Endothelial cell of umbilical vein (primary cell): ENCODE results near the gene AMTN. TPM values are rescaled to one million over a fixed set of nuclear protein-coding genes. Genes with fewer than 3 reads are reported as not detected.

Source experiments
- BruUV-seq: library from RNA; stranded (reverse); fragments of 400-500 nt; replicated peaks from 2 replicates; lab custom pipeline; 2021; lab: Mats Ljungman, UMichigan
- CTCF ChIA-PET: fragments of 300-600, 350-600 bp; sonication (Branson Sonifier 250); formaldehyde crosslinking; loops from one replicate; lab custom pipeline; 2021; ENCODE audit warnings: antibody characterized with exemption, inconsistent platforms; lab: Charles Lee
- POLR2A ChIA-PET: fragments of 300-600, 350-600 bp; sonication (Branson Sonifier 250); formaldehyde crosslinking; loops from one replicate; lab custom pipeline; 2021; ENCODE audit warnings: antibody characterized with exemption, inconsistent platforms; lab: Charles Lee
- DNase-seq: peaks from one replicate; pipeline ENCODE4 v3.0.0-alpha.2; 2011; ENCODE audit warnings: low read depth, low spot score
- FAIRE-seq: peaks from 2 replicates; lab custom pipeline; 2011; peaks lifted over from hg19 to GRCh38; lab: Jason Lieb, UNC
- H2AFZ ChIP-seq: 2 replicates; pipeline ENCODE4 v1.6.0; 2012; ENCODE audit warnings: low read depth, low read length, control low read depth, inconsistent platforms
- H3K27ac ChIP-seq: 2 replicates; pipeline ENCODE4 v1.5.1; 2011; ENCODE audit warnings: low read depth, mild to moderate bottlenecking, control low read depth, low read length, moderate library complexity; ENCODE audit not compliant: insufficient read depth
- H3K27me3 ChIP-seq, 2 experiments: 2 replicates each; pipeline versions ENCODE4 v1.6.0 to v1.6.1; 2011; ENCODE audit warnings: low read length in 2 of 2, mixed read lengths in 1 of 2; ENCODE audit not compliant: control insufficient read depth in 2 of 2, insufficient read depth in 2 of 2
- H3K36me3 ChIP-seq, 2 experiments: 2 replicates in 1 of 2; 3 replicates in 1 of 2; pipeline ENCODE4 v1.5.1; 2011; ENCODE audit warnings: low read length in 2 of 2, mild to moderate bottlenecking in 1 of 2, moderate library complexity in 1 of 2; ENCODE audit not compliant: control insufficient read depth in 2 of 2, insufficient read depth in 2 of 2; ENCODE audit errors: extremely low read depth in 1 of 2
- H3K4me1 ChIP-seq: 3 replicates; pipeline ENCODE4 v1.5.1; 2011; ENCODE audit warnings: mild to moderate bottlenecking, low read length; ENCODE audit not compliant: control insufficient read depth, insufficient read depth; ENCODE audit errors: extremely low read depth
- H3K4me2 ChIP-seq: 2 replicates; pipeline ENCODE4 v1.6.1; 2011; ENCODE audit warnings: low read length, control low read depth, mixed read lengths; ENCODE audit not compliant: insufficient read depth
- H3K4me3 ChIP-seq, 3 experiments: fragments of 200-600 bp in 1 of 3; sonication (generic), shearing (Covaris generic) in 1 of 3; replicated peaks in 1 of 3; 2 replicates each; pipeline ENCODE4 v1.5.1; 2011 to 2016; ENCODE audit warnings: control low read depth in 3 of 3, low read length in 3 of 3, mild to moderate bottlenecking in 2 of 3, inconsistent platforms in 1 of 3, low read depth in 1 of 3, moderate library complexity in 1 of 3; ENCODE audit not compliant: insufficient read depth in 1 of 3
- H3K79me2 ChIP-seq: 2 replicates; pipeline ENCODE4 v1.6.0; 2012; ENCODE audit warnings: low read length, inconsistent platforms; ENCODE audit not compliant: control insufficient read depth, insufficient read depth
- H3K9ac ChIP-seq: replicated peaks from 2 replicates; pipeline ENCODE3; 2011; ENCODE audit warnings: low read length, control low read depth; ENCODE audit not compliant: insufficient read depth; ENCODE audit errors: extremely low read depth
- H3K9me1 ChIP-seq: replicated peaks from 3 replicates; pipeline ENCODE4 v1.6.0; 2011; ENCODE audit warnings: mild to moderate bottlenecking, low read length; ENCODE audit not compliant: control insufficient read depth, insufficient read depth; ENCODE audit errors: extremely low read depth
- H3K9me3 ChIP-seq: replicated peaks from 2 replicates; pipeline ENCODE4 v1.5.1; 2012; ENCODE audit warnings: low read length, inconsistent platforms; ENCODE audit not compliant: control insufficient read depth, insufficient read depth
- H4K20me1 ChIP-seq: replicated peaks from 2 replicates; pipeline ENCODE3; 2011; ENCODE audit warnings: mild to moderate bottlenecking, low read length; ENCODE audit not compliant: control insufficient read depth, insufficient read depth; ENCODE audit errors: extremely low read depth
- CTCF ChIP-seq, 2 donors: IDR thresholded peaks; 1 replicate in 1 of 2; 2 replicates in 1 of 2; pipeline ENCODE4 v1.5.1; 2011; ENCODE audit warnings: low read length in 2 of 2, mild to moderate bottlenecking in 2 of 2, moderate library complexity in 2 of 2, control low read depth in 1 of 2, inconsistent platforms in 1 of 2, low read depth in 1 of 2; ENCODE audit not compliant: insufficient read depth in 1 of 2; ENCODE audit errors: extremely low read depth in 1 of 2
- EZH2 ChIP-seq: IDR thresholded peaks from 2 replicates; pipeline ENCODE4 v1.6.1; 2012; ENCODE audit warnings: borderline replicate concordance, low read depth, mild to moderate bottlenecking, moderate library complexity, low read length, inconsistent platforms; ENCODE audit not compliant: severe bottlenecking
- FOS ChIP-seq: IDR thresholded peaks from 2 replicates; pipeline ENCODE4 v1.6.1; 2011; ENCODE audit warnings: mild to moderate bottlenecking, low read length, moderate library complexity, borderline replicate concordance; ENCODE audit not compliant: insufficient read depth
- GATA2 ChIP-seq: IDR thresholded peaks from 2 replicates; pipeline ENCODE4 v1.7.0; 2011; ENCODE audit warnings: low read depth, mild to moderate bottlenecking, moderate library complexity, mixed read lengths, low read length; ENCODE audit not compliant: insufficient read length, insufficient read depth
- JUN ChIP-seq: IDR thresholded peaks from 2 replicates; pipeline ENCODE4 v1.6.1; 2011; ENCODE audit warnings: borderline replicate concordance, low read depth; ENCODE audit not compliant: insufficient read length, insufficient read depth
- MAX ChIP-seq: IDR thresholded peaks from 2 replicates; pipeline ENCODE4 v1.6.1; 2011; ENCODE audit not compliant: insufficient read depth, insufficient read length
- MYC ChIP-seq: IDR thresholded peaks from one replicate; pipeline ENCODE4 v1.6.1; 2011; ENCODE audit warnings: mild to moderate bottlenecking, low read depth, low read length
- POLR2A ChIP-seq: IDR thresholded peaks from 2 replicates; pipeline ENCODE4 v1.6.1; 2012; ENCODE audit warnings: low read depth, mild to moderate bottlenecking, control low read depth, low read length
- POLR2AphosphoS5 ChIP-seq: IDR thresholded peaks from 2 replicates; pipeline ENCODE4 v1.6.1; 2012; ENCODE audit warnings: low read depth, mild to moderate bottlenecking, control low read depth, low read length, moderate library complexity; ENCODE audit not compliant: insufficient read depth
- dilution Hi-C: fragments of 300-500 bp; cut with MboI; formaldehyde crosslinking; loops from one replicate; pipeline ENCODE4 v1.15.0; 2019; ENCODE audit warnings: low sequenced_read_pairs; ENCODE audit not compliant: extremely low pct_ligation_motif_present
- intact Hi-C: fragments of 100-400 bp; cut with micrococcal nuclease; formaldehyde crosslinking; loops from one replicate; pipeline ENCODE4 v1.10.0; 2022
- polyA plus RNA-seq, 4 experiments: library from polyadenylated mRNA; depleted of rRNA in 3 of 4; stranded (reverse) in 3 of 4; unstranded in 1 of 4; fragments of >200 nt; gene quantifications; 2 replicates each; pipeline versions ENCODE4 v1.2.1 to v1.2.3, GENCODE V29; 2011 to 2012; ENCODE audit warnings: missing spikeins in 1 of 4
- total RNA-seq: library from RNA; stranded (reverse); gene quantifications from 2 replicates; pipeline ENCODE4 v1.2.3, GENCODE V29; 2021

Gene AMTN
- total and polyA plus RNA-seq, 2 donors (not counting 3 experiments of a cell fraction or from before 2014, with no cell fraction given), result 0.95 TPM; not detected in 1

GRCh38 chr4:70556856-70557255, 38.5 kb downstream of the AMTN start:
- no peaks in the 10 kb centered on the region for H4K20me1 ChIP-seq
- FAIRE-seq, result no peak
- intact Hi-C loops, result loop anchor here (5.0 kb wide), 1 partner anchor 660 kb away; no protein-coding TSS in a partner anchor
- no peaks in the 10 kb centered on the region for H3K79me2 ChIP-seq
- dilution Hi-C loops, result no loop called here
- no peak for DNase-seq
- no peaks in the 10 kb centered on the region for H3K9me1 ChIP-seq
- no peak overlapping the region for H3K27ac ChIP-seq
- ChIA-PET CTCF (interaction anchor here (0.6 to 1.0 kb wide), 2 partner anchors 449 to 1239 kb away, joined by 3 read pairs; no protein-coding TSS in a partner anchor), POLR2A (no interaction called here)
- no peak for TF ChIP-seq MAX
- no peak for TF ChIP-seq JUN
- no peak for TF ChIP-seq MYC
- no peak for TF ChIP-seq FOS
- no peak for TF ChIP-seq EZH2
- TF ChIP-seq POLR2AphosphoS5, result no peak
- no peak for TF ChIP-seq GATA2
- TF ChIP-seq POLR2A, result no peak
- no peak for TF ChIP-seq CTCF (IDR thresholded peaks at IDR 0.05; ENCODE audit: extremely low read depth in 1 of 2, insufficient read depth in 1 of 2, low read depth in 1 of 2, low read length in 2 of 2)
- no peak overlapping the region for H3K4me3 ChIP-seq
- H2AFZ ChIP-seq, result no peak overlapping the region
- H3K36me3 ChIP-seq, result no peaks in the 10 kb centered on the region
- no peaks in the 10 kb centered on the region for H3K9me3 ChIP-seq
- H3K4me1 ChIP-seq, result no peaks in the 10 kb centered on the region
- no peak overlapping the region for H3K9ac ChIP-seq
- no TSS peak for BruUV-seq
- no peak overlapping the region for H3K4me2 ChIP-seq
- H3K27me3 ChIP-seq, result no peaks in the 10 kb centered on the region
